SKM-1 treated with dmso at 0.1 percent for 144 hours (cell line): ENCODE results near the gene TRPM3.
"Not testable (repeated sequence)": the region's sequence is repeated elsewhere in the genome, so short reads cannot be mapped to it uniquely, and the experiment has no call there.

Source experiments
- DNase-seq: peaks from one replicate; lab custom pipeline; 2025; ENCODE audit not compliant: unreplicated experiment; lab: John Stamatoyannopoulos, UW

Gene TRPM3

GRCh38 chr9:70778568-70778967 is 342.9 kb downstream of the TRPM3 start:
- no peak for DNase-seq

GRCh38 chr9:70773579-70773978 is 347.8 kb downstream of the TRPM3 start:
- no peak for DNase-seq

- DNase-seq: no peak
These were observed 348.8 kb downstream of the TRPM3 start for GRCh38 chr9:70772601-70773000.

GRCh38 chr9:70765946-70766345 is 355.5 kb downstream of the TRPM3 start:
- no peak for DNase-seq

GRCh38 chr9:70761139-70761670 is 360.2 kb downstream of the TRPM3 start:
- DNase-seq: no peak

- no peak for DNase-seq
These were observed 361.2 kb downstream of the TRPM3 start for GRCh38 chr9:70760228-70760627.

- DNase-seq: no peak
These were observed 368.1 kb downstream of the TRPM3 start for GRCh38 chr9:70753311-70753710.

GRCh38 chr9:70749066-70749465 is 372.4 kb downstream of the TRPM3 start:
- no peak for DNase-seq

- DNase-seq: no peak
These were observed 374.1 kb downstream of the TRPM3 start for GRCh38 chr9:70747261-70747718.

GRCh38 chr9:70746760-70747159 is 374.7 kb downstream of the TRPM3 start:
- DNase-seq: no peak

- no peak for DNase-seq
These were observed 375.1 kb downstream of the TRPM3 start for GRCh38 chr9:70746316-70746715.

GRCh38 chr9:70724794-70725193 is 396.6 kb downstream of the TRPM3 start:
- not testable (repeated sequence) for DNase-seq

GRCh38 chr9:70724025-70724424 is 397.4 kb downstream of the TRPM3 start:
- not testable (repeated sequence) for DNase-seq

GRCh38 chr9:70706797-70707196 is 414.6 kb downstream of the TRPM3 start:
- DNase-seq: not testable (repeated sequence)

GRCh38 chr9:70701163-70701562 is 420.3 kb downstream of the TRPM3 start:
- DNase-seq: no peak

GRCh38 chr9:70696694-70697335 is 424.6 kb downstream of the TRPM3 start:
- DNase-seq: no peak

- no peak for DNase-seq
These were observed 426.7 kb downstream of the TRPM3 start for GRCh38 chr9:70694758-70695157.

- no peak for DNase-seq
These were observed 428.2 kb downstream of the TRPM3 start for GRCh38 chr9:70693186-70693585.

- DNase-seq: no peak
These were observed 429.0 kb downstream of the TRPM3 start for GRCh38 chr9:70692431-70692830.

GRCh38 chr9:70688704-70689103 is 432.7 kb downstream of the TRPM3 start:
- no peak for DNase-seq

GRCh38 chr9:70683841-70684240 is 437.6 kb downstream of the TRPM3 start:
- no peak for DNase-seq

GRCh38 chr9:70682298-70682697 is 439.1 kb downstream of the TRPM3 start:
- no peak for DNase-seq

GRCh38 chr9:70679845-70680244 is 441.6 kb downstream of the TRPM3 start:
- no peak for DNase-seq
